GM10266 (cell line): ENCODE measurements around the gene SLC51A.
A peak's percentile ranks its signal among the peaks of the same experiment; 100 is the strongest.
"Not testable (repeated sequence)": the region's sequence is repeated elsewhere in the genome, so short reads cannot be mapped to it uniquely, and the experiment has no call there.

Source experiments
- DNase-seq: peaks from one replicate; pipeline ENCODE4 v3.0.0; 2012; ENCODE audit errors: extremely low spot score
- CTCF ChIP-seq: IDR thresholded peaks from 2 replicates; pipeline ENCODE4 v1.5.1; 2012; ENCODE audit warnings: mild to moderate bottlenecking, low read depth; ENCODE audit not compliant: control insufficient read depth, insufficient read depth; ENCODE audit errors: missing control alignments

The SLC51A gene

GRCh38 chr3:196177567-196177966 lies 38.8 kb upstream of the SLC51A start:
- no peak for TF ChIP-seq CTCF

GRCh38 chr3:196177967-196178366 lies 38.4 kb upstream of the SLC51A start:
- no peak for TF ChIP-seq CTCF
- no peak for DNase-seq

More at GRCh38 chr3:196177567-196177966, 38.8 kb upstream of the SLC51A start:
- no peak for DNase-seq

DNA sequence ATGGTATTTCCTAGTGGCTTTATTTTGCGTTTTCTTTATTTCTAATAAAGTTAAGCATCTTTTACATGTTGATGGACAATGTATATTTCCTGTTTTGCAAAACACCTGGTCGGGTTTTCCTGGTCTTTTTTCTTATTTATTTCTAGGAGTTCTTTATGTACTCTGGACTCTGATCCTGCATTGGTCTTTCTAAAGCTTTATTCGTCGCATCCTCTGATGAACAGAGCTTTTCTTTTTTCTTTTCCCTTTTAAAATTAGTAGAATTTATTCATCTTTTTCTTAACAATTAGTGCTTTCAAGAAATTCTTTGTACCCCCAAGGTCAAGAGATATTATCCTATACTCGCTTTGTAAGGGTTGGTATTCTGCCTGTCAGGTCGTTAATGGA lies 37.3 kb upstream of the SLC51A start:
- no peak for TF ChIP-seq CTCF
- DNase-seq, result no peak

DNA sequence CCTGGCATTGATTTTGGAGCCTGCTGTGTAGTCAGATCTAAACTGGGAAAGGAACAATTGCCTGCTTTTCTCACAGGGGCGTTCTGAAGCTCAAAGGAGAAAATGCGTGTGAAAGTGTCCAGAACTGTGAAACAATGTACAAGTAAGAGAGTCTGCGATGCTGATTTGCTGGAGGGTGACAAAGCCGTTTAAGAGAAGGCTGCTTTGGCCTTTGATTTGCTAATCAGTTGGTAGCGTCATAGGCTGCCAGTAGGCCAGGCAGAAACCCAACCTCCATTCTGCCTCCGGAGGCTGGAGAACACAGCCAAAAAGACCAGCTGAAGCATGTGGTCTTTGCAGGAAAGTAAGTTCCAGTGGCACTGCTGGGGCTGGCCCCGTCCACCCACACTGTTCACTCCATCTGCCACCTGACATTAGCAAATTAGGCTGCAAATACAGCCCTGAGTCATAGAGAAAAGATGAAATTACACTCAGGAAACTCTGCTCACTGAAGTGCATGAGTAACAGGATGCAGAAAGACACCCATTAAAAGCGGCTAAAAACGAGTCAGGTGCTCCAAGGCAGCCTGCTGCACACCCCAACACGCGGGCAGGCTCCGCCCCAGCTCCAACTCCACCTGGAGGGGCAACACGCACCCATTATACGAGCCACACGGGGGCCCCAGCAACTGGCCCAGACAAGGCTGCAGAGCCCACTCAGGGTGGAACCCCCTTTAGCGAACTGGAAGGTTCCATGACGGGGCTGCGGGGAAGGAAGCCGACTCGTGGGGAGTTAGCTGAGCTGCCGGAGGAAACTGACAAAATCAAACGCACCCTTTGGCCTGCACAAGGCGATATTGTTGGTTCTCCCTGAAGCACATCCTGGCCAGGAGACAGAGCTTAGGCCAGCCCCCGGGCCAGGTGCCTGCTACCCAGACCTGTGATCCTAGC lies 36.7 kb upstream of the SLC51A start:
- DNase-seq, result peak; percentile 90
- TF ChIP-seq CTCF, result peak; percentile 69

DNA sequence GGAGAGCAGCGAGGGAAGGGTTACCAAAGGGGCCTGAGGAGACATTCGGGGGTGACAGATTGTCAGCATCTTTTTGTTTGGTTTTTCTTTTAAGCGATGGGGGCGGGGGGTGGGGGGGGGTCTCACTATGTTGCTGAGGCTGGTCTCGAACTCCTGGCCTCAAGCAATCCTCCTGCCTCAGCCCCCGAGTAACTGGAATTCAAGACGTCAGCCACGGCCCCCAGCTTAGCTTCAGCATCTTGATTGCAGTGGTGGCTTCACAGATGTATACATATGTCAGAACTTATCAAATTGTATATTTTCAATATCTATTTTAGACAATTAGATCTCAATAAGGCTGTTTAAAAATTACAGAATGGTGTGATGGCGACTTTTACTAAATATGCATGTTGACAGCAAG lies 36.0 kb upstream of the SLC51A start:
- no peak for TF ChIP-seq CTCF
- no peak for DNase-seq

DNA sequence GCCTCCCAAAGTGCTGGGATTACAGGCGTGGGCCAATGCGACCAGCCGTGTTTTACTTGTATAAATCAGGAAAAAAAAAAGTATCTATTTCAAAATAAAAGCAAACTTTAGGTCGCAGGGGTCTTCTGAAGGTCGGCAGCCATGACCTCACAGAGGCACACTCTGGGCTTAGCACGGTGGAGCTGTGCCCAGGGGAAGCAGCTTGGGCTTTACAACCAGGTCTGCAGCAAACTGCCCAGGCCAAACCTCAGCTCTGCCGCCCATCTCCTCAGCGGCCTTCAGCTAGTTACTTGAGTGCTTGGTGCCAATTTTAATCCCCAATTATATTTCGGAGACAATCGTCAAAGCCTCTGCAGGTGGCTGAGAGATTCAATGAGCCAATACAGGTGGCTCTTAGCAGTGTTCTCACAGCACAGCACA lies 35.2 kb upstream of the SLC51A start:
- DNase-seq, result no peak
- TF ChIP-seq CTCF, result no peak

DNA sequence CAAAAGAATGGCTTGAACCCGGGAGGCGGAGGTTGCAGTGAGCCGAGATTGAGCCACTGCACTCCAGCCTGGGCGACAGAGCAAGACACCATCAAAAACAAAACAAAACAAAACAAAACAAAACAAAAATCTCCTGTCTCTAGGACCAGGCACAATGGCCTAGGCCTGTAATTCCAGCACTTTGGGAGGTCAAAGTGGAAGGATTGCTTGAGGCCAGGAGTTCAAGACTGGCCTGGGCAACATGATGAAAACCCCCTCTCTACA lies 32.2 kb upstream of the SLC51A start:
- not testable (repeated sequence) for DNase-seq

DNA sequence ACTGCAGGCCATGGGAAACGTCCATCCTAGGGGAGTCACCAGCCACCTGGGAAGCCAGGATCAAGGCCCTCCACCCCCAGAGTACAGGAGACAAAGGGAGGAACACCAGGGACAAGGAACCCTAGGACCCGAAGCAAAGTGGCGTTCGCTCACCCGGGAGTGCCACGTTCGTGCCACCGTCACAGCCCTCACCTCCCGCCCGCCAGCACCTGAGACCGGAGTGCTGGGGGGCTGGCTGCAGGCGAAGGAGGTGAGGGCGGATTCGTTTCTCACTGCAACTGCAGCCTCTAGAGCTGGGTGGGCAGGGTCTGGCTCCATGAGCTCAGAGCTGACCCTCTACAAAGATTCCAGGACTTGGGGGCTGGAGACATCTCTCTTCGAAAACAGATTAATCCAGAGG lies 31.5 kb upstream of the SLC51A start:
- no peak for TF ChIP-seq CTCF
- no peak for DNase-seq
